ENCODE results near the gene BEAN1. TPM values are rescaled to one million over a fixed set of nuclear protein-coding genes. Genes with fewer than 3 reads are reported as not detected.
A peak's percentile ranks its signal among the peaks of the same experiment; 100 is the strongest.

BEAN1 gene
- total RNA-seq, 1 experiment from 2014 or later: 0.24 TPM

- Histone ChIP-seq H2AFZ (ENCODE audit: low read length) (no peak overlapping the region), H4K20me1 (ENCODE audit: control insufficient read depth, insufficient read depth, insufficient read length) (no peaks in the 10 kb centered on the region), H3K4me1 (ENCODE audit: insufficient read depth, low read length) (no peaks in the 10 kb centered on the region; the same call in 1 of the 2 replicates), H3K4ac (ENCODE audit: low read depth, low read length) (no peak overlapping the region), H3K27ac (ENCODE audit: insufficient read length, low read depth, low read length) (no peak overlapping the region), H3K23ac (ENCODE audit: insufficient read length, low read depth, low read length) (no peak overlapping the region), H4K91ac (ENCODE audit: insufficient read length, low read depth, low read length) (no peak overlapping the region), H3K9ac (ENCODE audit: extremely low read depth, insufficient read length, low read length) (no peak overlapping the region), H2BK120ac (ENCODE audit: low read depth, low read length, poor library complexity, severe bottlenecking) (no peak overlapping the region), H4K5ac (ENCODE audit: insufficient read length, low read depth, low read length) (no peak overlapping the region), H2BK20ac (ENCODE audit: low read depth, low read length, poor library complexity, severe bottlenecking) (no peak overlapping the region), H4K8ac (replicated peaks; ENCODE audit: insufficient read length, low read depth, low read length) (no peak overlapping the region), H2BK5ac (ENCODE audit: insufficient read length, low read length) (no peak overlapping the region), H3K56ac (ENCODE audit: insufficient read length, low read depth, low read length) (no peak overlapping the region), H3K4me2 (ENCODE audit: insufficient read depth, insufficient read length, low read length) (no peak overlapping the region), H3K79me1 (ENCODE audit: insufficient read depth, low read depth, low read length, poor library complexity, severe bottlenecking) (no peaks in the 10 kb centered on the region), H2BK15ac (ENCODE audit: low read depth, low read length) (no peak overlapping the region), H3K9me3 (ENCODE audit: control insufficient read depth, low read depth, low read length) (no peaks in the 10 kb centered on the region), H3K14ac (ENCODE audit: insufficient read depth, low read length) (no peak overlapping the region), H3K18ac (ENCODE audit: insufficient read length, low read depth, low read length) (no peak overlapping the region), H2BK12ac (ENCODE audit: insufficient read length, low read depth, low read length) (no peak overlapping the region), H3K23me2 (ENCODE audit: insufficient read length, low read depth, low read length, poor library complexity, severe bottlenecking) (no peaks in the 10 kb centered on the region), H3K79me2 (ENCODE audit: insufficient read depth, low read length) (no peaks in the 10 kb centered on the region), H3T11ph (ENCODE audit: low read length) (no peak overlapping the region), H2AK5ac (ENCODE audit: insufficient read length, low read length) (no peak overlapping the region), H3K27me3 (ENCODE audit: insufficient read depth, low read length) (no peaks in the 10 kb centered on the region)
- Mint-ChIP-seq H3K4me3 (no peak overlapping the region), H3K27ac (peak overlapping the region in 1 of 3 experiments; percentile 38; a peak in 1 of 7 replicates), H3K9me3 (peaks cover 5 to 6% of the 10 kb centered on the region in 2 experiments; a peak in 4 of 5 replicates), H3K4me1 (peaks cover 16 to 18% of the 10 kb centered on the region in 2 experiments), H3K27me3 (ENCODE audit: low read depth) (peaks cover 2% of the 10 kb centered on the region), H3K36me3 (ENCODE audit: insufficient read depth in 1 of 3, low read depth in 3 of 3) (peaks cover 0 to 2% (median 0%) of the 10 kb centered on the region in 3 experiments; a peak in 4 of 7 replicates)
- WGBS (ENCODE audit: extremely low coverage, insufficient read length, low lambda C conversion rate): no CpG with 5 or more reads among the region's 18 CpGs
- no peak for TF ChIP-seq CTCF (conservative IDR thresholded peaks at IDR 0.05)
- DNase-seq: no peak
These were observed 48.1 kb upstream of the BEAN1 start for GRCh38 chr16:66378741-66379570.
